AG08395 (cell line): Measurements from ENCODE around the gene SKIL.
A peak's percentile ranks its signal among the peaks of the same experiment; 100 is the strongest.

Experiments
- DNase-seq: peaks from one replicate; pipeline ENCODE4 v3.0.0; 2012; ENCODE audit warnings: mixed read lengths, low spot score

Gene SKIL

DNA sequence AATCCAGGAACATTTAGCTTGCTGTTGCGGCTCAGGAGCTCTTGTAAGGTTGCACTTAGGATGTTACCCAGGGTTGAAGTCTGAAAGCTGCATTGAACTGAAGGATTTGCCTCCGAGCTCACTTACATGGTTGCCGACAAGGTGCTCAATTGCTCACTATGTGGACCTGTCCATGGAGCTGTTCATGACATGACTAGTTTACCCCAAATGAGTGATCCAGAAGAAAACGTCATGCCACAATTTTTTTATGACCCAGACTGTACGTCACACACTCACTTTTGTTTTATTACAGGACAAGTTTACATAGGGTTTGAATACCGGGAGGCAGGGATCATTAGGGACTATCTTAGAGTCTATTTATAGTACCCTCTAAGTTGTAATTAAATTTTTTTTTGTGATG, 40.2 kb downstream of the SKIL start:
- no peak for DNase-seq

DNA sequence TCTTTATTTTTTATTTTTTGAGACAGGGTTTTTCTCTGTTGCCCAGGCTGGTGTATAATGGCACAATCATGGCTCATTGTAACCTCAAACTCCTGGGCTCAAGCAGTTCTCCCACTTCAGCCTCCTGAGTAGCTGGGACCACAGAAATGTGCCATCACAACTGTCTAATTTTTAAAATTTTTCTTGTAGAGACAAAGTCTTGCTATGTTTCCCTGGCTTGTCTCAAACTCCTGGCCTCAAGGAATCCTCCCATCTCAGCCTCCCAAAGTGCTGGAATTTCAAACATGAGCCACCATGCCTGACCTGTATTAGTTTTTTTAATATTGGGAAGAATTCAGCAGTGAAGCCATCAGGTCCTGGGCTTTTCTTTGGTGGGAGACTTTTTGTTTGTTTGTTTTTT, 47.6 kb downstream of the SKIL start:
- no peak for DNase-seq

DNA sequence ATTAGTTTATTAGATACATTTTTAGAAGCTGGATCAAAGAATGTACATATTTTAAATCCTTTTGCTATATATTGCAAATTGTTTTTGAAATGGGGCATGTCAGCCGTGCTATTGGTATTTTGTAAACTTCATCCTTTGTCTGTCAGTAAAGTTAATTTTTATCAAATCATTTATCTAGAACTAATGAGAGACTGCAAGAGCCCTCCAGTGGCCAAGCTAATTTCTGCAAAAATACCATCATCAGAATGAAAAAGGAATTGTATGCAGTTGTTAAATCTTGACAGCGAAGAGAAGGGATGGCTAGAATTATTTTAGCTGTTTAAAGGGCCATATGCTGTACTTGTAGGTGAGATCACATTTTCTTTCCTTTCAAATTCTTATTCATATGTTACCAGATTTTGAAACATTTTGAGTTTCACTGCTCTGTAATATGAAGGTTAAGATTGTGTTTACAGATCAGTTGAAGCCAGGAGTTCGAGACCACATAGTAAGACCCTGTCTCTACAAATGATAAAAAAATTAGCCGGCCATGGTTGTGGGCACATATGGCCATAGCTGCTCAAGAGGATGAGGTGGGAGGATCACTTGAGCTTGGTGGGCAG, 53.0 kb downstream of the SKIL start:
- peak; percentile 38 for DNase-seq

DNA sequence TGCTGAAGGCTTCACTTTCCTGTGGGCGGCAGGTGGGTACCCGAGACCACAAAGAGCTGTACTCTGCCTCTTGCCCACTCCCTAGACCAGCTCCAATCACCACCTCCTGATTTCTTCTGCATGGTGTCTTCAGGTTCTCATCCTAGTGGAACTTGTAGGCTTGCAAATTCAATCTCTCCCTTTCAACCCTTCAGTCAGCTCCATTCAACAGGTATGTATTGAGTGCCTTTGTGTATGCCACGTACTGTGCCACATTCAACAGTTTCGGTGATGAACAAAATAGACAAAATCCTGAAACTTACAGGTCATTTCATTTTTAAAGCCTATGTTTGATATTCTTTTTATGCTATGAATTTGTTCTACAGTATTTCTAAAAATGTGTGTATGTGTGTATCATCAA, 55.8 kb downstream of the SKIL start:
- no peak for DNase-seq

DNA sequence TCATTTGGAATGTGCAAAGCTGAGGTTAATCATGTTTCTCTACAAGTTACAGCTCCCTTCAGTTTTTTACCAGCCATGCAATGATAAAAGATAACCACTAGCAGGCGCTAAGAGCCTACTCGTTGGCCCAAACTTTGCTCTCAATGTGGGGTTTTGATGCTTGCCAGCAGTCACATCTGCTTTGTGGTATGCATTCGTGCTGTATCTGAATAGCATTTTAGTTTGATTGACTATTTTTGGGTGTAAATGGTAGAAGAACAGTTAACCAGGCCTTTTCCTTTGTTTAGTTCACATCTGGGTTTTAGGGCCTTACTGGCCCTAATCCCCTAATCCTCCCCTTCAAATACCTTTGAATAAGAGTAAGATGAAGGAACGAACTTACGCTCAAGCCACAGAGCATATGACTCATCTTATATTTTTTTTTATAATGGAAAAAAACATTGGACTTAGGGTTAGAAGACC, 56.7 kb downstream of the SKIL start:
- peak; percentile 77 for DNase-seq

DNA sequence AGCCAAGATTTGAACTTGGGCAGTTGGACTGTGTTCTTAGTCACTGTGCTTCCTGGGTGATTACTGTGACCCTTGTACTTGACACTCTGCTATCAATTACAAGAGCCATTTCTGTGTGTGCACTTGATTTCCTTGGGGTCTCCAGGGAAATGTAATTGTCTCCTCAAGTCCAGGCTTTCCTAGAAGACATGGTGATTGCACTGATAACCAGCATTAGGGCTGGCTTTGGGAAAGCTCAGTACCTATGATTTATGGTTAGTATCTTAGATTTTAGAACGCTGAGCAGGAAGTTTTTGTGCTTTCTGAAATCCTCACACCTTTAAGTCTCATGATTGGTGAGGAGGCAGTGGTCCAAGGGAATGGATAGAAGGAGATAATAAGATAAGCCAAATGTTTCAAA, 59.6 kb downstream of the SKIL start:
- no peak for DNase-seq

DNA sequence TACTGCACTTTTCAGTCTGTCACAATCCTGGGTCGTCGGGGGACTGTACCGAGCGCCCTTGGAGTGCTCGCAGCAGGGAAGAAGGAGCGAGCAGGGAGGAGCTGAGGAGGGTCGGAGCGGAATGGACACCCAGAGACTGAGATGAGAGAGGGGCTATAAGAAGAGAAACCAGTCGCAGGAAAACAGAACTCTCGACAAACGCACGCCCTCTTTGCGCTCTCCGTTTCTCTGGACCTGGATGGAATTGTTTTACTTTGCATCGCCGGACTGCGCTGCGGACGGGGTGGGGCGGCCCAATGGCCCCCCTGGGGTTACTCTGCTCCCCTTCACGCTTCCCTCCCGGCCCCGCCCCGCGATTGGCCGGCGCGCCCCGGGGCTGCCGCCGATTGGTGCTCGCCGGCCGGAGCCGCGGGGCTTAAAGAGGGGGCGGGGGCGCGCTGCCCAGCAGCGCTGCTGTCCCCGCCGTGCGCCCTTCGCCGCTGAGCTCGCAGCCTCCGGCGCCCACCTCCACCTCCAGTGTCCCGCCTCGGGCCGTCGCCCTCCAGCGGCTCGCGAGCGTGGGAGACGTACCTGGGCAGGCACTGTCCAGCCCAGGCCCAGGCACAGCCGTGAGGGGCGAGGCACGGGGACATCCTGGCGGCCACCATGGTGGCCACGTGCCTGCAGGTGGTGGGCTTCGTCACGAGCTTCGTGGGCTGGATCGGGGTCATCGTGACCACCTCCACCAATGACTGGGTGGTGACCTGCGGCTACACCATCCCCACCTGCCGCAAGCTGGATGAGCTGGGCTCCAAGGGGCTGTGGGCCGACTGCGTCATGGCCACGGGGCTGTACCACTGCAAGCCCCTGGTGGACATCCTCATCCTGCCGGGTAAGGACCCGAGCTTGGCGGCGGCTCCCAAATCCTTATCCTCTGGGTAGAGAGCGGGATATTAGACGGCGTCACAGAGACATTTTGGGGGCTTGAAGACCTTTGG, 61.2 kb downstream of the SKIL start, which contains the start of gene CLDN11:
Gene CLDN11 (plus strand): TSS at position 447 of the 977 bp plus-strand sequence. CDS start 199 bp downstream, at position 646.
- DNase-seq, result peak; percentile 92

DNA sequence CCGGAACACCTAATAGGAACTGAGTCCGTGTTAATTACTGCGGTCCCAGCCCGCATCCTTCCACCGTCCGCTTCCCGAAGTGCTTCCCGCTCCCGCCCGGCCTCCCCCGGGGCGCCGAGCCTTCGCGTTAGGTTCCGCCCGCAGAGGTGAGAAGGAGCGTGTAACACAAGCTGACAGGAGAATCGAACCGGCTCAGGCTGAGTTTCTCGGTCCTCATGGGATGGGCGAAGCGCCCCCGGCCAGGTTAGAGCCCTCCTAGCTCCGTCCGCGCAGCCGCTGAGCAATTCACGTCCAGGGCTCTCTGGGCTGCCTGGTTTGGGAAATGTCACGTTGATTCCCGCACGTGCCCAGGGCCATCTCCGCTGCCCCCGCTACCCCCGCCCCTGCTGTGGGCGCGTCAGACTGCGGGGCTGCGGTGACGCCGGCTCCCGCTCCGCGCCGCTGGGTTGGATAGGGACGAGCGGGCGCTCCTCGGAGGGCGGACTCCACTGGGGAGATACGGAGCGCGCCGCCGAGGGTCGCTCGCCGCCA, 62.1 kb downstream of the SKIL start:
- peak; percentile 46 for DNase-seq

DNA sequence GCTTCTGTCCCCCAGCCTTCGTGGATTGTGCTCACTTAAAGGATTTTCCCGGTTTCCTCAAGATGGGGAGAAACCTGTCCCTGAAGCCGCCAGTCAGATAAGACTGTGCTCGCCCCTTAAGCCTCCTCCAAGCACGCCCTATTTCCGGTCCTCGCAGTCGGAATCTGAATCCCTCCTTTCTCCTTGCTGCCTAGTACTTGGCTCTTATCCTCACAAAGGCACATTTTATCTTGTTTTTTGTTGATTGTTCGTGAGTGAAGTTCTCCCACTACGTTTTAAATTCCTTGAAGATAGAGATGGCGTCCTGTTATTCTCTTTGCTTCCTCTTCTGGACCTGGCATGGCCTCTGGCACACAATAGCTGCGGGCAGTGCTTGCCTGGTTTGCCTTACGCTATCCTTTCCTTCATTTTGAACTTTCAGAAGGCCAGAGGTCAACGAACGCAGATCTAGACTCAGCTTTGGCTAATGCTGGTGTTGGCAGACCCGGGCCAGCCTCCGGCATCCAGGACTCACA, 62.8 kb downstream of the SKIL start:
- no peak for DNase-seq

DNA sequence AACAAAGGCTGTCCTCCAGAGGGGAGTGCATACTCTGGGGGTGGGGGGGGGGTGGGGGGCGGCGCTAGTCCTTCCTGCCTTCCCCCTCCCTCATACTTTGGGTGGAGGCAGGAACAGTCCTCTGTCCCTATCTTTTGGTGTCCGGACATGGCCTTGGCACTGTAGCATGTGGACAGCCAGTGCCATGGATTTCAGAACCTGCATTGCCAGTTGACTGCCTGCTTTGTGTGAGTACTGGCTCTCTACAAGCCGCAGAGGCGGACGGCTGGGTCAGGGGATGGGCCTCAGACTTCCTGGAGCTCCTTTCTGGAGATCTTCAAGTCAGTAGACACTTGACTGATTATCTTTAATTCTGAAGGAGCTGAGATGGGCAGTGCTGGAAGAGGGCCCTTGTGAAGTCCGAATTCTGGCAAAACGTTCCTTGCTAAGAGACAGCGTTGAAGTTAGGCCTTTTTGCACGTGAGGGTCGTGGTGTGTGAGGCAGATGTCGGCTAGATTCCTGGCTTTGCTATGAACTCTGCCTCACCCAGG, 63.7 kb downstream of the SKIL start:
- DNase-seq, result peak; percentile 35

DNA sequence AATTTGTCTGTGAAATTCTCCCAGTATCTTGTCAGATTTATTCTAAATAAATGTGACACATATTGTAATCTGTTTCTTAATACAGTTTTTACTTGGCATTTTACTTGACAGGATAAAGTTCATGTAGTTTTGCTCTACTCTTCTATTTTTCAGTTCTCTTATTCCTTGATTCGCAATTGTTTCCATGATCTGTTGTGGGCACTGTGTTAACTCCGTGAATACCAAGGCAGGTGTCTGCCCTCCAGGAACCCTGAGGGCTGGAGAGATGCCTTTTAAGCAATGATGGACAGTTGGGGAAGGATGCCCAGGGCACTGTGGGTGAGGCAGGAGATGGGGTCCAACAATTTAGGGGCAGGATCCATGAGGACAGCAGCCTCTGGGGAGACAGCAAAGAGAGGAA, 64.2 kb downstream of the SKIL start:
- no peak for DNase-seq

DNA sequence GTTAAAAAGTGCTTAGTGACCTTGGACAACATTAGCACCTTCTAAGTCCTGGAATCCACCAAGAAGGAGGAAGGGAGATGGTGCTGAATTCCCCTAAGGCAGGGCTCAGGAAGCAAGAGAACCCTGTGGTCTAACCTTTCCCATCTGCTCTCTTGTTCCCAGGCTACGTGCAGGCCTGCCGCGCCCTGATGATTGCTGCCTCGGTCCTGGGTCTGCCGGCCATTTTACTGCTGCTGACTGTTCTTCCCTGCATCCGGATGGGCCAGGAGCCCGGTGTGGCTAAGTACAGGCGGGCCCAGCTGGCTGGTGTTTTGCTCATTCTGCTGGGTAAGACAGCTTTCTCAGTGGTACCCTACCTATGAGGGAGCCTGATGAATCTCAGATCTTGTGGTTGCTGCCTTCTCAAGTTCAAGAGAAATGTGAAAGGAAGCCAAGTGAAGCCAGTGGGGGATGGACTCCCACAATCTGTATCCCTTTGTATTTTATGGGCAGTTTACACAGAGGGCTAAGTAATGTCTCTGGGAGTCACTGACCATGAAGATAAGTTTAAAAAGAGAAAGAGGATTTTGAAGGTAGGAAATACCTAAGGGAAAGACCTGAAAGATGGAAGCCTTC, 65.6 kb downstream of the SKIL start:
- DNase-seq, result no peak

DNA sequence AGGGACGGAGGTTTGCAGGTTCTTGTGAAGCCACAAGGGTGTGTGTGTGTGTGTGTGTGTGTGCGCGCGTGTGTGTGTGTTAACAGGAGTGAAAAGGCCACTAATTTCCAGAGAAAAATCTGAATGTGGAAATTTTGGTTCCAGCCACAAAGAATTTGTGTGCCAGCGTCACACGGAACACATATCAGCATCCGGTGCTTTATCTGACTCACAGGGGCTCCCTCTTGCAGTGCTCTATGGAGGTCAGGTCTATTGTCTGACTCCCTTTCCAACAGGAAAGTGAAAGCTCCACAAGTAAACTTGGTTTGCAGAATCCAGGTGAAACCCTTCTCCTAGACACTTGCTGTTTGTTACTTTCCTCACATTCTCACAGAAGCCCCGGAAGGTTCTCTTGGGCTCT, 67.4 kb downstream of the SKIL start:
- no peak for DNase-seq

DNA sequence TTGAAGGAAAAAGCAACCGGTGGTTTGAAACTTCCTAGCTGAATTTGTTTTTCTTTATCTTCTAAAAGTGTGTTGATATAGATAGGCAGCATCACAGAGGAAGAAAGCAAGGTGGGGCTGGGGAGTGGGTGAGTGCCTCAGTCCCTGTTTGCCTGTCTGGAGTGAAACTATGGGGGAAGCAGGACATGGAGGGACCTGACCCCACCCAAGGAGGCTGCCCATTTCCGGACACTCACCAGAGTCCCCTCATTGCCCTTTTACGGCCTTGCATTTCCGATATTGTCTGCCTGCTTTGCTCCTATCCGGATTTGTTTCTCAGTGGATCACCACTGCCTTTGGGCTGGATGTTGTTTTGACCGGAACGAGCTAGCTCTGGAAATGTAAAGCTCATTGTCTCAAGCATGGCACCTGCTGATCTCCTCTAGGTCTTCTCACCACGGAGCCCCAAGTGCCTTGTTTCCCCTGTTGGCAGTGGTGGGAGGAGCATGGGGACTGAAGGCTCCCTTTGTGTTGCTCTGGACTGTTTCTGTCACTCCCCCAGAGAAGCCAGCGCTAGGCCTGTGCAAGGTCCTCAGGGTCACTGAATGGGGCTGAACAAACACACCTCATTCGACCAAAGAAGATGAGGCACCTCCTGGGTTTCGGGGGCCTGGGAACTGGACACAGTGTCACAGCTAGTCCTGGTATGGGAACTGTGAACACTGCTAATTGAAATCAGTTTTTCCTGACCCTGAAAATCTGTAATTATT, 68.2 kb downstream of the SKIL start:
- no peak for DNase-seq

DNA sequence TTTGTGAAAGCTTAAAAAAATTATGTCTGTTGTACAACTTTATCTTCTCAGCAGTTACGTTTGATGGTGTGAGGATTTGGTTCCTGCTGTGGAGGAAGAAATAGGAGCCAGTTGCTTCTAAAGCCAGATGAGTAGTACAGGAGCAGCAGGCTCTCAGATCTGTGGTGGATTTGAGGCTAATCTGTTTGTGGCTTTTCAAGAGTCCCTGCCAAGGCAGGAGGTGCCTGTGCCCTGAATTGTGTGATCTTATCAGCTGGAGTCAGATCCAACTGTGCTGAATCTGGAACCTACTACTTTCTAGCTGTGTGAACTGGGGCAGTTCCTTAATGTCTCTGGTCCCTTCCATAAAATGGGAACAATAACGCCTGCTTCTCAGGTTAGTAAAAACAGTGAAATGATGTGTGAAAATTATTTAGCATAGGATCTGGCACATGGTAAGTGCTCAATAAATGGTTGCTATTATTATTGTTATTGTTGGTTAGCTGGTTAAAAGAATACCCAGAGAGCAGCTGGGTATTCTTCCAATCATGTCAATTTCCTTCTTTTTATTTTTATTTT, 68.8 kb downstream of the SKIL start:
- DNase-seq, result no peak

DNA sequence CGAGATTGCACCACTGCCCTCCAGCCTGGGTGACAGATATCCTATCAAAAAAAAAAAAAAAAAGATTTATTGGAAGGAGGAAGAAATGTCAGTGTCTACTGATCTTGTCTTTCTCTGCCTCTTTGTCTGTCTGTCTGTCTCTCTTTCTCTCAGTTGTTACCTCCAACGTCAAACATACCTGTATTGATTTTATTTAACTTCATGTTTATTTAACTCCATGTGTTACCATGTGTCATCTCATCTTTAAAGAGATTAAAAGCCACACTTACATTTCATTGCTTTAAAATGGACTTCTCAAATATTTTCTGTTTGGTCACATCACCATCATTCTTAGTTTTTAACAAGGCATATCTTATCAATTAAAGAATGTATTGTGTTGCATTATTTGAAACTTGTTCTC, 70.6 kb downstream of the SKIL start:
- no peak for DNase-seq

DNA sequence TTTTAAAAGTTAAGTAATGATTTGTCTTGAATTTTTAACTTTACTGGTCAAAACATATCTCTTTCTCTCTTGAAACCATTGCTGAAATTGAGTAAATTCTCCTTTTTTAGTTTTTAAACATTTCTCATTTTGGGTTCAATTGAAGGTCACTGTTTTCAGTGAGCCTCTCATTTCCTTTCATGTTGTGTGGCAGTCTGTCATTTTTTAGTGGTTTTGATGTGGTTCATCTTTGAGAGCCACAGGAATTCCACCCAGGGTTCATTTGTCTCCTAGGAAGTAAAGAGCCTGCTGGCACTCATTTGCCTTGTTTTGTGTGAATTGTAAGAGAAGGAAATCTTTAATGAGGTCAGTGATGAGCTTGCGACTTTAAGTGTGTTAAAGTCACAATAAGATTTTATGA, 71.5 kb downstream of the SKIL start:
- peak; percentile 60 for DNase-seq

DNA sequence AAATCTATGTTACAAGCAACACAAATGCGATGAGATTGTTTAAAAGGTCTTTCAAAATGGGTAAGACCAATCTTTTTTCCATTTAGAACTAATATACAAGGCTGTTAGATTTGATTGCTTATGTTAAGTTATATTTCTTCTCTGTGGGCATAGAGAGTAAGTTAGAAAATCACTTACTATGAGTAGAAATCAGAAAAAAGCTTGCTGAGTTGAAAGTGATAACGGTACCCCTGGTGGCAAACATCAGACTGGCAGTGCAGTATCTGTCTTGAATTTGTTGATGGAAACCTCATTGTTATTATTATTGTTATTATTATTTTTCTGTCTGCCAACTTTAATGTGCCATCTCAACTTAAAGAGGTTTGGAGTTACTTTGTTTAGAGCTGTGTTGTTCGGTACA, 73.5 kb downstream of the SKIL start:
- no peak for DNase-seq

DNA sequence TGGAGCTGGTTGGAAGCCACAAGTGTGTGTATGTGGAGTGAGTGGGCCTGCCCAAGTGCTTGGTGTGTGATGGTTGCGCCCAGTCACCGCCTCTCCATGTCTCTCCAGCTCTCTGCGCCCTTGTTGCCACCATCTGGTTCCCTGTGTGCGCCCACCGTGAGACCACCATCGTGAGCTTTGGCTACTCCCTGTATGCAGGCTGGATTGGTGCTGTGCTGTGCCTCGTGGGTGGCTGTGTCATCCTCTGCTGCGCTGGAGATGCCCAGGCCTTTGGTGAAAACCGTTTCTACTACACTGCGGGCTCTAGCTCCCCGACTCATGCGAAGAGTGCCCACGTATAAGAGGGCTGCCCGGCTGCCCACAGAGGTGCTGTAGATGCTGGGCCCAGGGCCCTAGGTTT, 74.9 kb downstream of the SKIL start:
- no peak for DNase-seq

DNA sequence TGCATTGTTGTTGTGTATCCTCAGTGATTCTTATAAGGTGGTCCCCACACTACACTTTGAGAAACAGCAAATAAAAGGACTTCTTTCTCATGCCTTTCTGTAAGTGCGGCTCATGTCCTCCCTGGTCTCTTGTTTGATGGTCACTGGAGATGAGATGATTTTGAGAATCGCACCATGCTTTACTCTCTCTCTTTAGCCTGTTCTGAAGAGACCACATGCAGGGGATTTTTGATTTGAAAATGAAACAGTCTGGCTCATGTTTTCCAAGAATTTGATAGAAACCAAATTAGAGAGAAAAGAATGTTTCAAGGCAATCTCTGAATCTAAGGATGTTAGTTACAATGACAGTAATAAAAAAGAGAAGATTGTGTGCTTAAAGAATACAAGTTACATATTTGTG, 79.2 kb downstream of the SKIL start:
- no peak for DNase-seq

DNA sequence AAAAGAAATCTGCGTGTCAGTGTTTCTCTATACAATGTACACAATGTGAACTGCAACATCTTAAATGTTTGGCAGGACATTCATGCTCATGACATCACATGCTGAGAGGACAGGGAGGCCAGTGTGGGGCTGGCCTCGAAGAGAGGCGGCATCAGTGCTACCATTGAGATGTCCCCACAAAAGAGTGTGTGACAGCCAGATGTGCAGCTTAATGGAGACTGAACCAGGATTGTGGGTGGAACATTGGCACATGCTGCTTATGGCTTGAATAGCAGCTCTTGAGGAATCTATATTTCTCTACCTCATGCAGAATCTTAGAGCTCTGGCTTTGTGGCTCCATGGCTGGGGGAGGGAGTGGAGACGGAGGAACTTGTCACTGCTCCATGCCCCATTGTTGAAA, 79.7 kb downstream of the SKIL start:
- no peak for DNase-seq
